Vagina (tissue), 2 donors: Measurements from ENCODE around the gene VAX1. TPM values are rescaled to one million over a fixed set of nuclear protein-coding genes. Genes with fewer than 3 reads are reported as not detected.
A peak's percentile ranks its signal among the peaks of the same experiment; 100 is the strongest.

Source experiments
- DNase-seq, 2 donors: peaks; one replicate each; pipeline ENCODE4 v3.0.0-alpha.2; 2017; ENCODE audit errors: extremely low spot score in 2 of 2
- H3K27ac ChIP-seq: fragments of 200-600 bp; sonication (generic); one replicate; pipeline ENCODE4 v1.5.1; 2019
- H3K27me3 ChIP-seq: fragments of 200-600 bp; sonication (generic); one replicate; pipeline ENCODE4 v1.5.1; 2019
- H3K36me3 ChIP-seq, 2 donors: fragments of 200-600 bp; sonication (generic); one replicate each; pipeline ENCODE4 v1.5.1; 2017 to 2019
- H3K4me1 ChIP-seq: fragments of 200-600 bp; sonication (generic); one replicate; pipeline ENCODE4 v1.5.1; 2019
- H3K4me3 ChIP-seq, 2 donors: fragments of 200-600 bp; sonication (generic); 1 replicate in 1 of 2; 2 replicates in 1 of 2; pipeline ENCODE4 v1.5.1; 2016 to 2019
- H3K9me3 ChIP-seq: fragments of 200-600 bp; sonication (generic); one replicate; pipeline ENCODE4 v1.5.1; 2019
- POLR2A ChIP-seq, 2 donors: fragments of 450-650 bp; IDR thresholded peaks; one replicate each; pipeline ENCODE4 v1.6.1; 2017; ENCODE audit warnings: antibody characterized with exemption in 2 of 2, mild to moderate bottlenecking in 2 of 2, moderate library complexity in 2 of 2
- POLR2AphosphoS5 ChIP-seq, 2 donors: sonication (generic); formaldehyde crosslinking; IDR thresholded peaks; one replicate each; pipeline ENCODE4 v1.9.0; 2017; ENCODE audit warnings: antibody characterized with exemption in 2 of 2, mild to moderate bottlenecking in 2 of 2, low read depth in 1 of 2; ENCODE audit not compliant: insufficient read depth in 1 of 2
- intact Hi-C: fragments of 100-400 bp; cut with DNase I; formaldehyde crosslinking; loops from one replicate; pipeline ENCODE4 v1.15.1; 2023
- total RNA-seq: library from RNA; depleted of rRNA; stranded (reverse); fragments of >200 nt; gene quantifications from one replicate; pipeline ENCODE4 v1.2.3, GENCODE V29; 2016
- TF ChIP-seq, protein P1 (sequence below), 3 experiments: fragments of 450-650 bp in 2 of 3; fragments of 200-600 bp in 1 of 3; sonication (generic) in 1 of 3; IDR thresholded peaks; one replicate each; pipeline ENCODE4 v1.5.1; 2017 to 2019; ENCODE audit warnings: antibody characterized with exemption in 3 of 3, mild to moderate bottlenecking in 2 of 3, moderate library complexity in 2 of 3

Gene VAX1
- total RNA-seq, 1 donor from 2014 or later: not detected

GRCh38 chr10:117143103-117143823 is 5.2 kb upstream of the VAX1 start:
- intact Hi-C loops: no loop called here
- TF ChIP-seq POLR2A (IDR thresholded peaks at IDR 0.05) (no peak), POLR2AphosphoS5 (IDR thresholded peaks at IDR 0.05; ENCODE audit: insufficient read depth in 1 of 2, low read depth in 1 of 2) (no peak)
- TF ChIP-seq, protein P1, sequence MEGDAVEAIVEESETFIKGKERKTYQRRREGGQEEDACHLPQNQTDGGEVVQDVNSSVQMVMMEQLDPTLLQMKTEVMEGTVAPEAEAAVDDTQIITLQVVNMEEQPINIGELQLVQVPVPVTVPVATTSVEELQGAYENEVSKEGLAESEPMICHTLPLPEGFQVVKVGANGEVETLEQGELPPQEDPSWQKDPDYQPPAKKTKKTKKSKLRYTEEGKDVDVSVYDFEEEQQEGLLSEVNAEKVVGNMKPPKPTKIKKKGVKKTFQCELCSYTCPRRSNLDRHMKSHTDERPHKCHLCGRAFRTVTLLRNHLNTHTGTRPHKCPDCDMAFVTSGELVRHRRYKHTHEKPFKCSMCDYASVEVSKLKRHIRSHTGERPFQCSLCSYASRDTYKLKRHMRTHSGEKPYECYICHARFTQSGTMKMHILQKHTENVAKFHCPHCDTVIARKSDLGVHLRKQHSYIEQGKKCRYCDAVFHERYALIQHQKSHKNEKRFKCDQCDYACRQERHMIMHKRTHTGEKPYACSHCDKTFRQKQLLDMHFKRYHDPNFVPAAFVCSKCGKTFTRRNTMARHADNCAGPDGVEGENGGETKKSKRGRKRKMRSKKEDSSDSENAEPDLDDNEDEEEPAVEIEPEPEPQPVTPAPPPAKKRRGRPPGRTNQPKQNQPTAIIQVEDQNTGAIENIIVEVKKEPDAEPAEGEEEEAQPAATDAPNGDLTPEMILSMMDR (IDR thresholded peaks at IDR 0.05): no peak
- no peak for DNase-seq
- H3K27me3 ChIP-seq: no peaks in the 10 kb centered on the region
- no peaks in the 10 kb centered on the region for H3K36me3 ChIP-seq
- H3K9me3 ChIP-seq: no peaks in the 10 kb centered on the region
- H3K4me3 ChIP-seq: no peak overlapping the region
- H3K4me1 ChIP-seq: peaks cover 3% of the 10 kb centered on the region
- H3K27ac ChIP-seq: no peak overlapping the region

GRCh38 chr10:117140525-117140902 is 2.4 kb upstream of the VAX1 start:
- no peaks in the 10 kb centered on the region for H3K27me3 ChIP-seq
- no peak for DNase-seq
- H3K4me1 ChIP-seq: peaks cover 21% of the 10 kb centered on the region
- no peaks in the 10 kb centered on the region for H3K36me3 ChIP-seq
- H3K9me3 ChIP-seq: no peaks in the 10 kb centered on the region
- TF ChIP-seq, protein P1 (IDR thresholded peaks at IDR 0.05): no peak
- TF ChIP-seq POLR2AphosphoS5 (IDR thresholded peaks at IDR 0.05; ENCODE audit: insufficient read depth in 1 of 2, low read depth in 1 of 2) (no peak), POLR2A (IDR thresholded peaks at IDR 0.05) (no peak)
- no peak overlapping the region for H3K4me3 ChIP-seq
- intact Hi-C loops: no loop called here
- no peak overlapping the region for H3K27ac ChIP-seq

DNA sequence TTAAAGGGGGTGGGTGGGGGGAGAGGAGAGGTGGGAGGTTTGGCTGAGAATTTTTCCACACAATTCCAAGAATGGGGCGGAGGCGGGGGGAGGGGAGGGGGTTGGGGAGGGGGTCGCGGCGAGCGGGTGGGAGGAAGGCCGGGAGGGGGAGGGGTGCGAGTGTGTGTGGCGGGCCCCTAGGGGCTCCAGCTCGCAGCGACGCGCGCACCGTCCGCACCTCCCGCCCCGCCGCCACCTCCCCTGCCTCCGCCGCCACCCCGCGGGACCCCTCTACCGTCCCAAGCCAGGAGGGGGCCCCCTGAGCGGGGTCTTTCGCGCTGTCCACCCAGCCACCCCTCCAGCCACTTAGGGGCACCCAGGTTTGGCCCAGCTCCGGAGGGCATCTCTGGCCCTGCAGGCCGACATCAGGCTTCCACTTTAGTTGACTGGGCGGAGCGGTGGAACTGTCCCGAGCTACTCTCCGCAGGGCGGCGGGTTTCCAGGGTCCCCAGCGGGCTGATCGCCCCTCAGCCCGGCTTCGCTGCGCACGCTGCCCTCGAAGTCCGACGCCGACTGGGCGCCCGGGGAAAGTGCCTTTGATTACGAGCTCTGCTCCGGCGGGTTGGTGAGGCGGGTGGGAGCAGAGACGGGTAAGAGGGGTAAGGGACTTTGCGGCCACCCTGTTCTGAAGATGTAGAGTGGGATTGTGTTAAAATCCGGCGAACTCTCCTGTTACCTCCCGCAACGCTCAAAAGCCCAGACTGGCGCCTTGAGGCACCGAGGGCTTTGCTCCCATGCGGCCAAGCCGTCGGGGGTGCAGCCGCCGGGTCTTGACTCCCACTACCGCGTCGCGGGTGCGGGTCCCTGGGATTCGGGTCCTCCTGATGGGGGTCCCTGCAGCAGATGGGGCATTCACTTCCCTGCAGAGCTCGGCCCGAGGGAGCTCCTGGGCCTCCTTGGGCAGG is 1.8 kb upstream of the VAX1 start:
- peak in 1 of 2 donors; percentile 81 for DNase-seq
- Histone ChIP-seq H3K4me1 (peaks cover 22% of the 10 kb centered on the region), H3K9me3 (no peaks in the 10 kb centered on the region), H3K27me3 (no peaks in the 10 kb centered on the region), H3K36me3 (no peaks in the 10 kb centered on the region), H3K27ac (no peak overlapping the region), H3K4me3 (no peak overlapping the region)
- TF ChIP-seq, protein P1 (IDR thresholded peaks at IDR 0.05): no peak
- TF ChIP-seq POLR2A (IDR thresholded peaks at IDR 0.05) (no peak), POLR2AphosphoS5 (IDR thresholded peaks at IDR 0.05; ENCODE audit: insufficient read depth in 1 of 2, low read depth in 1 of 2) (no peak)
- intact Hi-C loops: no loop called here

DNA sequence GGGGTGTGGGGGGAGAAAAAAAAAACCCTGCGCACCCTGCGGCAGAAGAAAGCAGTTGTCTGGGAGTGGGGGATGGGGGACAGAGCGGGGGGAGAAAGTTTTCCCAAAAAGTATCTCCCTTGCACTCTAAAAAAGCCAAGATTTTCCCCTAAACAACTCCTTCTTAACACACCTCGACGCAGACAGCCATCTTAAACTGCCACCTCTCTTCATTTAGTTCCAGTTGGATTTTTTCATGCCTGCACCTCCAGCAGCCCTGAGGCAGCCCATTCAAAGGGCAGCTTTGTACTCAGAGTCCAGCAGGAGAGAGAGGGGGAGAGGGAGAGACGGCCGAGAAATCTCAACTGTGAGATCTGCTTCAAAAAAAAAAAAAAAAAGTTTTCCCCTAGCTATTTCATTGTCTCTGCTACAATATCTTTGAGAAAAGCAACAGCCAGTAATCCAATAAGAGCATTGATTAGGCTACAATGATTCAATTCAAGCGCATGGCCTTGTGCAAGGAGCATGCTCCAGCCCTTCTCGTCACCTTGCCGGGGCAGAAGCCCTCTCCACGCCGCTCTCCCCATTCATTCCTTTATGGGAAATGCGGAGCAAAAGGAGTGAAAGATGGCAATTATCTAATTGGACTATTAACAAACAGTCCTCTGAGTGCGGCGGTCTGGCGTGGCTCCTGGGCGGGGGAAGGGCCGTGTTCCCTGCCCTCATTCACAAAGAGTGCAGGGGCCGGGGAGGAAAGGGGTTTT is 939 bp upstream of the VAX1 start:
- no peak overlapping the region for H3K27ac ChIP-seq
- H3K4me3 ChIP-seq: no peak overlapping the region
- peak in 1 of 2 donors; percentile 19 for DNase-seq
- no peaks in the 10 kb centered on the region for H3K9me3 ChIP-seq
- H3K4me1 ChIP-seq: peaks cover 27% of the 10 kb centered on the region
- H3K36me3 ChIP-seq: no peaks in the 10 kb centered on the region
- TF ChIP-seq POLR2A (IDR thresholded peaks at IDR 0.05) (no peak), POLR2AphosphoS5 (IDR thresholded peaks at IDR 0.05; ENCODE audit: insufficient read depth in 1 of 2, low read depth in 1 of 2) (no peak)
- TF ChIP-seq, protein P1 (IDR thresholded peaks at IDR 0.05): no peak
- no peaks in the 10 kb centered on the region for H3K27me3 ChIP-seq
- intact Hi-C loops: no loop called here
